ENCODE results near the gene RAVER1.

GRCh38 chr19:10305139-10305806 lies 28.1 kb downstream of the RAVER1 start:
- TF ChIP-seq, protein P1, sequence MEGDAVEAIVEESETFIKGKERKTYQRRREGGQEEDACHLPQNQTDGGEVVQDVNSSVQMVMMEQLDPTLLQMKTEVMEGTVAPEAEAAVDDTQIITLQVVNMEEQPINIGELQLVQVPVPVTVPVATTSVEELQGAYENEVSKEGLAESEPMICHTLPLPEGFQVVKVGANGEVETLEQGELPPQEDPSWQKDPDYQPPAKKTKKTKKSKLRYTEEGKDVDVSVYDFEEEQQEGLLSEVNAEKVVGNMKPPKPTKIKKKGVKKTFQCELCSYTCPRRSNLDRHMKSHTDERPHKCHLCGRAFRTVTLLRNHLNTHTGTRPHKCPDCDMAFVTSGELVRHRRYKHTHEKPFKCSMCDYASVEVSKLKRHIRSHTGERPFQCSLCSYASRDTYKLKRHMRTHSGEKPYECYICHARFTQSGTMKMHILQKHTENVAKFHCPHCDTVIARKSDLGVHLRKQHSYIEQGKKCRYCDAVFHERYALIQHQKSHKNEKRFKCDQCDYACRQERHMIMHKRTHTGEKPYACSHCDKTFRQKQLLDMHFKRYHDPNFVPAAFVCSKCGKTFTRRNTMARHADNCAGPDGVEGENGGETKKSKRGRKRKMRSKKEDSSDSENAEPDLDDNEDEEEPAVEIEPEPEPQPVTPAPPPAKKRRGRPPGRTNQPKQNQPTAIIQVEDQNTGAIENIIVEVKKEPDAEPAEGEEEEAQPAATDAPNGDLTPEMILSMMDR (IDR thresholded peaks at IDR 0.05), result no peak
- no peak for TF ChIP-seq POLR2A (IDR thresholded peaks at IDR 0.05)

All from uterus (tissue), 2 donors.